ENCODE measurements around the gene CXorf49.
"Not testable (repeated sequence)": the region's sequence is repeated elsewhere in the genome, so short reads cannot be mapped to it uniquely, and the experiment has no call there.

The CXorf49 gene

DNA sequence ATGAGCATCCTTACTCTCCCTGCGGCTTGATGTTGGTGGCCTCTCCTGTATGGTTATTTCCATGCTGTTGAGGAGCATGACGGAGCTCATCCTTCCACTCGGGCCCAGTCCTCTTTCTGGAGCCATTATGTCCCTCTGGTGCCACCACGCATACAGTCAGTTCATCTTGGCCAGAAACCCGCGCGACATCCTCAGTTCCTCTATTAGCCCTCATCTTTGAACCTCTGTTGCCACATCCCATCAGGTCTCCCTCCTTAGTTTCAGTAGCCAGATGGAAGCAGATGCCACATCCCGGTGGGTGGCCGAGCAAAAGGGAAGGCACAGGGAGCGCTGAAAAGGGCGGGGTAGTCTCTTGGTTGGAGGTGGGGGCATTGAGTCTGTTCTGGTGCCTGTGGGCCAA lies 46.1 kb downstream of the CXorf49 start:
- ATAC-seq (no peak), DNase-seq (no peak)

- ATAC-seq = peak; percentile 74
- DNase-seq = peak; percentile 61
Measured at GRCh38 chrX:71671043-71671780, 46.9 kb downstream of the CXorf49 start.

- not testable (repeated sequence) for ATAC-seq
- peak; percentile 32 for DNase-seq
Measured at GRCh38 chrX:71669947-71670346, 48.1 kb downstream of the CXorf49 start.

- ATAC-seq = no peak
Measured at GRCh38 chrX:71669492-71669891, 48.6 kb downstream of the CXorf49 start.

DNA sequence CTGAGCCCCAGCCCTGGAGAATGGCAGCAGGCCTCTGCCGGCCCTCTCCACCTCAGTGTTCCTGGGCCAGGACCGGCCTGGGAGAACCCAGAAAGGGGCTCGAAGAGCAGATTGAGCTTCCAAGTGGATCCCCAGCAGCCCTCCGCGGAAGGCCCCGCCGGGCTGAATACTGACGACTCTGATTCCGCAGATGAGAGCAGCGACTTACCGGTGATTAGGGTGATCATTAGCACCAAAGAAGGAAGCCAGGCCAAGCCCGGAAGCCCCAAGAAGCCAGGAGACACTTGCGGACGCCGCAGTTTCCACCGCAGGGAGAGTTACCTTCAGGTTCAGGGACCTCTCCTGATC lies 49.9 kb downstream of the CXorf49 start:
- ATAC-seq = no peak

More at GRCh38 chrX:71669492-71669891, 48.6 kb downstream of the CXorf49 start:
- DNase-seq = no peak

DNA sequence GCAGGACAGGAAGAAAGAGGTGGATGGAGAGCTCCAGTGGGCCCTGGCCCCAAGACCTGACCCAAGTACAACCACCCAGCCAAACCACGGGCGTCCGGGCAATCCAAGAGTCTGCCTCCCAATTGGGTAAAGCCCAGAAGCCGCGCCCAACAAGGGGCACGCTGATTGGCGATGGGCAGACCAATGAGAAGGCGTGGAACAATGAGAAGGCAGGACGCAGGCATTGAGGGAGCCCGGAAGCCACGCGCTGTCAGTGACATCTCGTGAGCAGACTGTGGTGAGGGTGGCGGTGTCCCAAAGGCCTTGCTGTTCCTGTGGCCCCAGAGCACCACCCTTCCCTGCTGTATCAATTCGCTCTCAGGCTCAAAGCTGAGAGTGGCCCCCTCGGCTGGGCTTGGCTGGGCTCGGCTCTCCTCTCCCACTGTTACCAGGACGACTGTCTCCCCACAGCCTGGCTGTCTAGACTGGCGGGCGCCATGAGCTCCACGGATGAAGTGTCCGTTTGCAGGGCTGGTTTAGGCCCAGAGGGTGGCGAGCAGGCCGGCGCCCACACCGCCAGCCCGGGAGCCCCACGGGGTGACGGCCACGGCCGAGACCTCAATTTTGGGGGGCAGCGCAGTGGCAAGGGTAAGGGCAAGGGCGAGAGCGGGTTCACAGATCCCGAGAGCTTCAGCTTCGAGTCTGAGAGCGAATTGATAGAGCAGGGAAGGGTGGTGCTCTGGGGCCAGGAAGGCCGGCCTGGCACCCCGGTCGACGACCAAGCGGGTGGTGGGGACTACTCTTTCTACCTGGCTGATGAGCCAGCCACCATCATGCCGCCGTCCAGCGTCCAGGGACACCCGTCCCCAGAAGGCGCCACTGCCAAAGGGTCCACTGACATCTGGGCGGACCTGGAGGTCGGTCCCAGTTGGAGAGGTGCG lies 50.5 kb downstream of the CXorf49 start, which contains the start of gene LOC101059915:
Gene LOC101059915, plus strand, starts transcription at position 219 of the 920 bp plus-strand sequence.
- no peak for DNase-seq

More for the DNA sequence above, 49.9 kb downstream of the CXorf49 start:
- DNase-seq = no peak

GRCh38 chrX:71666240-71667223 lies 51.6 kb downstream of the CXorf49 start:
- ATAC-seq (no peak), DNase-seq (no peak)

More for the DNA sequence above, 50.5 kb downstream of the CXorf49 start, which contains the start of gene LOC101059915:
- ATAC-seq = no peak

- no peak for ATAC-seq
- DNase-seq = no peak
Measured at GRCh38 chrX:71665747-71666146, 52.3 kb downstream of the CXorf49 start.

GRCh38 chrX:71664889-71665491 lies 53.1 kb downstream of the CXorf49 start:
- ATAC-seq (no peak), DNase-seq (no peak)
